ENCODE data around the gene ARHGEF2. TPM values are rescaled to one million over a fixed set of nuclear protein-coding genes. Genes with fewer than 3 reads are reported as not detected.

The ARHGEF2 gene
- total RNA-seq, 2 experiments from 2014 or later: 78.8 to 133 TPM

- peak overlapping the region; percentile 85 for H3K4me3 ChIP-seq (ENCODE audit: low read depth, low read length, poor library complexity, severe bottlenecking)
- POLR2A ChIA-PET: interaction anchor here (0.9 to 4.2 kb wide), 9 partner anchors 9 to 179 kb away, joined by 3 to 34 read pairs (median 8); partner anchors contain the start of gene KHDC4
- TSS peak; percentile 47 for BruUV-seq (replicated peaks)
Measured at GRCh38 chr1:155976913-155977689, 1.2 kb downstream of the ARHGEF2 start.

GRCh38 chr1:155976062-155976912, 2.1 kb downstream of the ARHGEF2 start:
- no peaks in the 10 kb centered on the region for H3K9me3 ChIP-seq (ENCODE audit: low read length)
- H3K27ac ChIP-seq (ENCODE audit: low read depth, low read length, poor library complexity, severe bottlenecking): peak overlapping the region; percentile 94
- no peak overlapping the region for H2AFZ ChIP-seq (ENCODE audit: low read length)
- peaks cover 29% of the 10 kb centered on the region for H4K20me1 ChIP-seq (ENCODE audit: insufficient read depth, low read length)
- H3K4me3 ChIP-seq (ENCODE audit: low read depth, low read length, poor library complexity, severe bottlenecking): peak overlapping the region; percentile 85
- no peak for DNase-seq (ENCODE audit: low spot score)
- H3K4me2 ChIP-seq (ENCODE audit: low read length): peak overlapping the region; percentile 94
- TF ChIP-seq EZH2phosphoT487 (IDR thresholded peaks at IDR 0.05; ENCODE audit: borderline replicate concordance, low read depth, low read length): no peak
- TF ChIP-seq, protein P1, sequence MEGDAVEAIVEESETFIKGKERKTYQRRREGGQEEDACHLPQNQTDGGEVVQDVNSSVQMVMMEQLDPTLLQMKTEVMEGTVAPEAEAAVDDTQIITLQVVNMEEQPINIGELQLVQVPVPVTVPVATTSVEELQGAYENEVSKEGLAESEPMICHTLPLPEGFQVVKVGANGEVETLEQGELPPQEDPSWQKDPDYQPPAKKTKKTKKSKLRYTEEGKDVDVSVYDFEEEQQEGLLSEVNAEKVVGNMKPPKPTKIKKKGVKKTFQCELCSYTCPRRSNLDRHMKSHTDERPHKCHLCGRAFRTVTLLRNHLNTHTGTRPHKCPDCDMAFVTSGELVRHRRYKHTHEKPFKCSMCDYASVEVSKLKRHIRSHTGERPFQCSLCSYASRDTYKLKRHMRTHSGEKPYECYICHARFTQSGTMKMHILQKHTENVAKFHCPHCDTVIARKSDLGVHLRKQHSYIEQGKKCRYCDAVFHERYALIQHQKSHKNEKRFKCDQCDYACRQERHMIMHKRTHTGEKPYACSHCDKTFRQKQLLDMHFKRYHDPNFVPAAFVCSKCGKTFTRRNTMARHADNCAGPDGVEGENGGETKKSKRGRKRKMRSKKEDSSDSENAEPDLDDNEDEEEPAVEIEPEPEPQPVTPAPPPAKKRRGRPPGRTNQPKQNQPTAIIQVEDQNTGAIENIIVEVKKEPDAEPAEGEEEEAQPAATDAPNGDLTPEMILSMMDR (conservative IDR thresholded peaks at IDR 0.05; ENCODE audit: low read length): no peak
- H3K4me1 ChIP-seq (ENCODE audit: insufficient read depth, low read length, poor library complexity, severe bottlenecking): peaks cover 68% of the 10 kb centered on the region
- CTCF ChIA-PET (ENCODE audit: unreplicated experiment): interaction anchor here (1.0 to 1.3 kb wide), 4 partner anchors 8 to 29 kb away, joined by 3 to 4 read pairs (median 4); no protein-coding TSS in a partner anchor
- POLR2A ChIA-PET: interaction anchor here (1.3 to 4.2 kb wide), 6 partner anchors 8 to 42 kb away, joined by 3 to 34 read pairs (median 11); partner anchors contain the start of gene KHDC4
- H3K36me3 ChIP-seq (ENCODE audit: insufficient read depth, low read length): peaks cover 48% of the 10 kb centered on the region
- no peaks in the 10 kb centered on the region for H3K9me2 ChIP-seq (ENCODE audit: insufficient read depth, low read length)
- peaks cover 96% of the 10 kb centered on the region for H3K79me2 ChIP-seq (ENCODE audit: insufficient read depth, low read depth, low read length)
- intact Hi-C loops (cut with micrococcal nuclease; ENCODE audit: unreplicated experiment): no loop called here
- BruUV-seq (replicated peaks): no TSS peak

More at GRCh38 chr1:155976913-155977689, 1.2 kb downstream of the ARHGEF2 start:
- CTCF ChIA-PET (ENCODE audit: unreplicated experiment): interaction anchor here (1.2 to 1.6 kb wide), 4 partner anchors 9 to 33 kb away, joined by 3 to 8 read pairs (median 4); no protein-coding TSS in a partner anchor
- H3K36me3 ChIP-seq (ENCODE audit: insufficient read depth, low read length): peaks cover 45% of the 10 kb centered on the region
- H3K4me2 ChIP-seq (ENCODE audit: low read length): peak overlapping the region; percentile 94
- H3K4me1 ChIP-seq (ENCODE audit: insufficient read depth, low read length, poor library complexity, severe bottlenecking): peaks cover 68% of the 10 kb centered on the region
- H3K9me2 ChIP-seq (ENCODE audit: insufficient read depth, low read length): no peaks in the 10 kb centered on the region
- H3K9me3 ChIP-seq (ENCODE audit: low read length): no peaks in the 10 kb centered on the region
- TF ChIP-seq EZH2phosphoT487 (IDR thresholded peaks at IDR 0.05; ENCODE audit: borderline replicate concordance, low read depth, low read length): no peak
- TF ChIP-seq, protein P1 (conservative IDR thresholded peaks at IDR 0.05; ENCODE audit: low read length): no peak
- no peak overlapping the region for H2AFZ ChIP-seq (ENCODE audit: low read length)
- H3K27ac ChIP-seq (ENCODE audit: low read depth, low read length, poor library complexity, severe bottlenecking): peak overlapping the region; percentile 94
- H3K79me2 ChIP-seq (ENCODE audit: insufficient read depth, low read depth, low read length): peaks cover 95% of the 10 kb centered on the region
- H4K20me1 ChIP-seq (ENCODE audit: insufficient read depth, low read length): peaks cover 29% of the 10 kb centered on the region
- intact Hi-C loops (cut with micrococcal nuclease; ENCODE audit: unreplicated experiment): no loop called here
- no peak for DNase-seq (ENCODE audit: low spot score)
